ENCODE results near the gene GYG1. TPM values are rescaled to one million over a fixed set of nuclear protein-coding genes. Genes with fewer than 3 reads are reported as not detected.
A peak's percentile ranks its signal among the peaks of the same experiment; 100 is the strongest.

GYG1 gene
- total and polyA plus RNA-seq, 2 experiments from 2014 or later: 33.2 to 40.9 TPM

DNA sequence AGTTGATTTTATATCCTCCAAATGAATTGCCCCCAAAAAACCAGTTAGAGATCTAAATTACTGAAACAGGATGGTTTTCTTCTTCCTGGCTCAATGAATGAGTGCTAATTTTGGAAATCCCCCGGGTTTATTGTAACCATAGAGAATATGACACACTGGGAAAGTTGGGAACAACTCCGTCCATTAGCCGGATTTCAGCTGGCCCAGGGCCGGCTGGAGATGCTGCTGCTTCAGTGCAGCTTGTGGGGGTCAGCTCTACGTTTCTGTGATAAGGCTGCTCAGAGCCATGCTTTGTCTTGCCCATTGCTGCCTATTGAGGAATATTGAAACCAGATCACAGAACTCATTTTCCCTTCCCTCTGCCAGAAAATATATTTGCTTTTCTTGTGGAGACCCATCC lies 20.3 kb downstream of the GYG1 start:
- Mint-ChIP-seq H3K4me1 (peaks cover 11% of the 10 kb centered on the region), H3K36me3 (ENCODE audit: low read depth) (peaks cover 56% of the 10 kb centered on the region), H3K4me3 (no peak overlapping the region), H3K9me3 (no peaks in the 10 kb centered on the region), H3K27ac (no peak overlapping the region), H3K27me3 (ENCODE audit: insufficient read depth, low read depth, poor library complexity) (peaks cover 2% of the 10 kb centered on the region)
- no peak overlapping the region for H3K4me3 ChIP-seq
- H4K20me1 ChIP-seq (replicated peaks; ENCODE audit: insufficient read depth): no peaks in the 10 kb centered on the region
- H3K27me3 ChIP-seq (ENCODE audit: insufficient read depth): no peaks in the 10 kb centered on the region
- H3K4me1 ChIP-seq (ENCODE audit: insufficient read depth): no peaks in the 10 kb centered on the region
- DNase-seq (ENCODE audit: low spot score): no peak
- H3K79me2 ChIP-seq (replicated peaks; ENCODE audit: insufficient read depth): no peaks in the 10 kb centered on the region
- H3K36me3 ChIP-seq (ENCODE audit: insufficient read depth): peaks cover 16% of the 10 kb centered on the region
- H3K27ac ChIP-seq (ENCODE audit: low read depth): peak overlapping the region; percentile 50; the same call in 1 of the 2 replicates
- no peak for ATAC-seq
- H3K4me2 ChIP-seq: no peak overlapping the region
- H3K9me2 ChIP-seq (ENCODE audit: insufficient read depth): no peaks in the 10 kb centered on the region
- TF ChIP-seq NANOG (IDR thresholded peaks at IDR 0.05; ENCODE audit: borderline replicate concordance) (no peak), POLR2AphosphoS5 (IDR thresholded peaks at IDR 0.05; ENCODE audit: low read depth) (no peak), EZH2phosphoT487 (IDR thresholded peaks at IDR 0.05; ENCODE audit: unreplicated experiment) (no peak), STAT1 (IDR thresholded peaks at IDR 0.05; ENCODE audit: unreplicated experiment) (no peak), EZH2 (IDR thresholded peaks at IDR 0.05; ENCODE audit: low read depth, unreplicated experiment) (no peak), JUNB (IDR thresholded peaks at IDR 0.05; ENCODE audit: unreplicated experiment) (no peak), ZNF331 (CRISPR knock-in tag; IDR thresholded peaks at IDR 0.05; ENCODE audit: low read depth) (no peak), ZNF114 (CRISPR knock-in tag; IDR thresholded peaks at IDR 0.05) (no peak), CREB1 (CRISPR knock-in tag; IDR thresholded peaks at IDR 0.05; ENCODE audit: low read depth) (no peak), REST (IDR thresholded peaks at IDR 0.05; ENCODE audit: unreplicated experiment) (no peak)
- TF ChIP-seq, protein P1, sequence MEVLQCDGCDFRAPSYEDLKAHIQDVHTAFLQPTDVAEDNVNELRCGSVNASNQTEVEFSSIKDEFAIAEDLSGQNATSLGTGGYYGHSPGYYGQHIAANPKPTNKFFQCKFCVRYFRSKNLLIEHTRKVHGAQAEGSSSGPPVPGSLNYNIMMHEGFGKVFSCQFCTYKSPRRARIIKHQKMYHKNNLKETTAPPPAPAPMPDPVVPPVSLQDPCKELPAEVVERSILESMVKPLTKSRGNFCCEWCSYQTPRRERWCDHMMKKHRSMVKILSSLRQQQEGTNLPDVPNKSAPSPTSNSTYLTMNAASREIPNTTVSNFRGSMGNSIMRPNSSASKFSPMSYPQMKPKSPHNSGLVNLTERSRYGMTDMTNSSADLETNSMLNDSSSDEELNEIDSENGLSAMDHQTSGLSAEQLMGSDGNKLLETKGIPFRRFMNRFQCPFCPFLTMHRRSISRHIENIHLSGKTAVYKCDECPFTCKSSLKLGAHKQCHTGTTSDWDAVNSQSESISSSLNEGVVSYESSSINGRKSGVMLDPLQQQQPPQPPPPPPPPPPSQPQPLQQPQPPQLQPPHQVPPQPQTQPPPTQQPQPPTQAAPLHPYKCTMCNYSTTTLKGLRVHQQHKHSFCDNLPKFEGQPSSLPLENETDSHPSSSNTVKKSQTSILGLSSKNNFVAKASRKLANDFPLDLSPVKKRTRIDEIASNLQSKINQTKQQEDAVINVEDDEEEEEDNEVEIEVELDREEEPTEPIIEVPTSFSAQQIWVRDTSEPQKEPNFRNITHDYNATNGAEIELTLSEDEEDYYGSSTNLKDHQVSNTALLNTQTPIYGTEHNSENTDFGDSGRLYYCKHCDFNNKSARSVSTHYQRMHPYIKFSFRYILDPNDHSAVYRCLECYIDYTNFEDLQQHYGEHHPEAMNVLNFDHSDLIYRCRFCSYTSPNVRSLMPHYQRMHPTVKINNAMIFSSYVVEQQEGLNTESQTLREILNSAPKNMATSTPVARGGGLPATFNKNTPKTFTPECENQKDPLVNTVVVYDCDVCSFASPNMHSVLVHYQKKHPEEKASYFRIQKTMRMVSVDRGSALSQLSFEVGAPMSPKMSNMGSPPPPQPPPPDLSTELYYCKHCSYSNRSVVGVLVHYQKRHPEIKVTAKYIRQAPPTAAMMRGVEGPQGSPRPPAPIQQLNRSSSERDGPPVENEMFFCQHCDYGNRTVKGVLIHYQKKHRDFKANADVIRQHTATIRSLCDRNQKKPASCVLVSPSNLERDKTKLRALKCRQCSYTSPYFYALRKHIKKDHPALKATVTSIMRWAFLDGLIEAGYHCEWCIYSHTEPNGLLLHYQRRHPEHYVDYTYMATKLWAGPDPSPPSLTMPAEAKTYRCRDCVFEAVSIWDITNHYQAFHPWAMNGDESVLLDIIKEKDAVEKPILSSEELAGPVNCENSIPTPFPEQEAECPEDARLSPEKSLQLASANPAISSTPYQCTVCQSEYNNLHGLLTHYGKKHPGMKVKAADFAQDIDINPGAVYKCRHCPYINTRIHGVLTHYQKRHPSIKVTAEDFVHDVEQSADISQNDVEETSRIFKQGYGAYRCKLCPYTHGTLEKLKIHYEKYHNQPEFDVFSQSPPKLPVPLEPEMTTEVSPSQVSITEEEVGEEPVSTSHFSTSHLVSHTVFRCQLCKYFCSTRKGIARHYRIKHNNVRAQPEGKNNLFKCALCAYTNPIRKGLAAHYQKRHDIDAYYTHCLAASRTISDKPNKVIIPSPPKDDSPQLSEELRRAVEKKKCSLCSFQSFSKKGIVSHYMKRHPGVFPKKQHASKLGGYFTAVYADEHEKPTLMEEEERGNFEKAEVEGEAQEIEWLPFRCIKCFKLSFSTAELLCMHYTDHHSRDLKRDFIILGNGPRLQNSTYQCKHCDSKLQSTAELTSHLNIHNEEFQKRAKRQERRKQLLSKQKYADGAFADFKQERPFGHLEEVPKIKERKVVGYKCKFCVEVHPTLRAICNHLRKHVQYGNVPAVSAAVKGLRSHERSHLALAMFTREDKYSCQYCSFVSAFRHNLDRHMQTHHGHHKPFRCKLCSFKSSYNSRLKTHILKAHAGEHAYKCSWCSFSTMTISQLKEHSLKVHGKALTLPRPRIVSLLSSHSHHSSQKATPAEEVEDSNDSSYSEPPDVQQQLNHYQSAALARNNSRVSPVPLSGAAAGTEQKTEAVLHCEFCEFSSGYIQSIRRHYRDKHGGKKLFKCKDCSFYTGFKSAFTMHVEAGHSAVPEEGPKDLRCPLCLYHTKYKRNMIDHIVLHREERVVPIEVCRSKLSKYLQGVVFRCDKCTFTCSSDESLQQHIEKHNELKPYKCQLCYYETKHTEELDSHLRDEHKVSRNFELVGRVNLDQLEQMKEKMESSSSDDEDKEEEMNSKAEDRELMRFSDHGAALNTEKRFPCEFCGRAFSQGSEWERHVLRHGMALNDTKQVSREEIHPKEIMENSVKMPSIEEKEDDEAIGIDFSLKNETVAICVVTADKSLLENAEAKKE (CRISPR knock-in tag; IDR thresholded peaks at IDR 0.05): no peak
- TF ChIP-seq, protein P2, sequence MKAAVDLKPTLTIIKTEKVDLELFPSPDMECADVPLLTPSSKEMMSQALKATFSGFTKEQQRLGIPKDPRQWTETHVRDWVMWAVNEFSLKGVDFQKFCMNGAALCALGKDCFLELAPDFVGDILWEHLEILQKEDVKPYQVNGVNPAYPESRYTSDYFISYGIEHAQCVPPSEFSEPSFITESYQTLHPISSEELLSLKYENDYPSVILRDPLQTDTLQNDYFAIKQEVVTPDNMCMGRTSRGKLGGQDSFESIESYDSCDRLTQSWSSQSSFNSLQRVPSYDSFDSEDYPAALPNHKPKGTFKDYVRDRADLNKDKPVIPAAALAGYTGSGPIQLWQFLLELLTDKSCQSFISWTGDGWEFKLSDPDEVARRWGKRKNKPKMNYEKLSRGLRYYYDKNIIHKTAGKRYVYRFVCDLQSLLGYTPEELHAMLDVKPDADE (IDR thresholded peaks at IDR 0.05): no peak
- TF ChIP-seq, protein P3, sequence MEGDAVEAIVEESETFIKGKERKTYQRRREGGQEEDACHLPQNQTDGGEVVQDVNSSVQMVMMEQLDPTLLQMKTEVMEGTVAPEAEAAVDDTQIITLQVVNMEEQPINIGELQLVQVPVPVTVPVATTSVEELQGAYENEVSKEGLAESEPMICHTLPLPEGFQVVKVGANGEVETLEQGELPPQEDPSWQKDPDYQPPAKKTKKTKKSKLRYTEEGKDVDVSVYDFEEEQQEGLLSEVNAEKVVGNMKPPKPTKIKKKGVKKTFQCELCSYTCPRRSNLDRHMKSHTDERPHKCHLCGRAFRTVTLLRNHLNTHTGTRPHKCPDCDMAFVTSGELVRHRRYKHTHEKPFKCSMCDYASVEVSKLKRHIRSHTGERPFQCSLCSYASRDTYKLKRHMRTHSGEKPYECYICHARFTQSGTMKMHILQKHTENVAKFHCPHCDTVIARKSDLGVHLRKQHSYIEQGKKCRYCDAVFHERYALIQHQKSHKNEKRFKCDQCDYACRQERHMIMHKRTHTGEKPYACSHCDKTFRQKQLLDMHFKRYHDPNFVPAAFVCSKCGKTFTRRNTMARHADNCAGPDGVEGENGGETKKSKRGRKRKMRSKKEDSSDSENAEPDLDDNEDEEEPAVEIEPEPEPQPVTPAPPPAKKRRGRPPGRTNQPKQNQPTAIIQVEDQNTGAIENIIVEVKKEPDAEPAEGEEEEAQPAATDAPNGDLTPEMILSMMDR (conservative IDR thresholded peaks at IDR 0.05; ENCODE audit: low read depth in 2 of 2): no peak
- no peaks in the 10 kb centered on the region for H3F3A ChIP-seq (replicated peaks; ENCODE audit: low read depth)
- no peak overlapping the region for H2AFZ ChIP-seq
